ENCODE data around the gene RASGRF2.

RASGRF2 gene, protein sequence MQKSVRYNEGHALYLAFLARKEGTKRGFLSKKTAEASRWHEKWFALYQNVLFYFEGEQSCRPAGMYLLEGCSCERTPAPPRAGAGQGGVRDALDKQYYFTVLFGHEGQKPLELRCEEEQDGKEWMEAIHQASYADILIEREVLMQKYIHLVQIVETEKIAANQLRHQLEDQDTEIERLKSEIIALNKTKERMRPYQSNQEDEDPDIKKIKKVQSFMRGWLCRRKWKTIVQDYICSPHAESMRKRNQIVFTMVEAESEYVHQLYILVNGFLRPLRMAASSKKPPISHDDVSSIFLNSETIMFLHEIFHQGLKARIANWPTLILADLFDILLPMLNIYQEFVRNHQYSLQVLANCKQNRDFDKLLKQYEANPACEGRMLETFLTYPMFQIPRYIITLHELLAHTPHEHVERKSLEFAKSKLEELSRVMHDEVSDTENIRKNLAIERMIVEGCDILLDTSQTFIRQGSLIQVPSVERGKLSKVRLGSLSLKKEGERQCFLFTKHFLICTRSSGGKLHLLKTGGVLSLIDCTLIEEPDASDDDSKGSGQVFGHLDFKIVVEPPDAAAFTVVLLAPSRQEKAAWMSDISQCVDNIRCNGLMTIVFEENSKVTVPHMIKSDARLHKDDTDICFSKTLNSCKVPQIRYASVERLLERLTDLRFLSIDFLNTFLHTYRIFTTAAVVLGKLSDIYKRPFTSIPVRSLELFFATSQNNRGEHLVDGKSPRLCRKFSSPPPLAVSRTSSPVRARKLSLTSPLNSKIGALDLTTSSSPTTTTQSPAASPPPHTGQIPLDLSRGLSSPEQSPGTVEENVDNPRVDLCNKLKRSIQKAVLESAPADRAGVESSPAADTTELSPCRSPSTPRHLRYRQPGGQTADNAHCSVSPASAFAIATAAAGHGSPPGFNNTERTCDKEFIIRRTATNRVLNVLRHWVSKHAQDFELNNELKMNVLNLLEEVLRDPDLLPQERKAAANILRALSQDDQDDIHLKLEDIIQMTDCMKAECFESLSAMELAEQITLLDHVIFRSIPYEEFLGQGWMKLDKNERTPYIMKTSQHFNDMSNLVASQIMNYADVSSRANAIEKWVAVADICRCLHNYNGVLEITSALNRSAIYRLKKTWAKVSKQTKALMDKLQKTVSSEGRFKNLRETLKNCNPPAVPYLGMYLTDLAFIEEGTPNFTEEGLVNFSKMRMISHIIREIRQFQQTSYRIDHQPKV (N-terminal part only)

DNA sequence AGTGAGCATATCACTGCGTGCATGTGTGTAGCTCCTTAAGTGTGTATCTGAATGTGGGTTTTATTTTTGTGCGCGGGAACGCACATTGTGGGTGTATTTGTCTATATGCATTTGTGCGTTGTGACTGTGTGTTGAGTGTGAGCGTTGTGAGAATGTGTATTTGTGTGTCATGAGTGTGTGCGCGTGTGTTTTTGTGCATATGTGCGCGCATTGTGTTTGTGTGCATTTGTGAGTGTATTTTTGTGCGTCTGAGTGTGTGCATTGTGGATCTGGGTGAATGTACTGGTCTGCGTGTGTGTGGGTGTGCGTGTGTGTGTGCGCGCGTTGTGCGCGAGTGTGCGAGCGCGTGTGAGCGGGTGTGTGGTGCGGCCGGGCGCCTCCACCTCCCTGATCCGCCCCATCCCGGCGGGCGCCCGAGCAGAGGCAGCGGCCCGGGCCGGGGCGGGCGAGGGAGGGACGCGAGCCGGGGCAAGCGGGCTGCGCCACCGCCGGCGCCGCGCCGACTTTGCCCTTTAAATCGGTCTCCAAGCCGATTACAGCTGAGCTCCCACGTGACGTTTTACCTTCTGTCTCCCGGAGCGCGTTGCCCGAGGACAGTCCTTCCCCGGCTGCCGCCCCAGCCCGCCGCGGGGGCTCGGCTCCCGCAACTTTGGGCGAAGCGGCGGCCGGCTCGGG is at the start of gene RASGRF2:
Gene RASGRF2 (plus strand): TSS at position 596 of the 675 bp plus-strand sequence. CDS start 376 bp downstream, outside the sequence.
- DNase-seq (ENCODE audit: low read depth), result no peak
- TF ChIP-seq POLR2A (IDR thresholded peaks at IDR 0.05; ENCODE audit: extremely low read depth, insufficient read length), result no peak
- TF ChIP-seq, protein P1, sequence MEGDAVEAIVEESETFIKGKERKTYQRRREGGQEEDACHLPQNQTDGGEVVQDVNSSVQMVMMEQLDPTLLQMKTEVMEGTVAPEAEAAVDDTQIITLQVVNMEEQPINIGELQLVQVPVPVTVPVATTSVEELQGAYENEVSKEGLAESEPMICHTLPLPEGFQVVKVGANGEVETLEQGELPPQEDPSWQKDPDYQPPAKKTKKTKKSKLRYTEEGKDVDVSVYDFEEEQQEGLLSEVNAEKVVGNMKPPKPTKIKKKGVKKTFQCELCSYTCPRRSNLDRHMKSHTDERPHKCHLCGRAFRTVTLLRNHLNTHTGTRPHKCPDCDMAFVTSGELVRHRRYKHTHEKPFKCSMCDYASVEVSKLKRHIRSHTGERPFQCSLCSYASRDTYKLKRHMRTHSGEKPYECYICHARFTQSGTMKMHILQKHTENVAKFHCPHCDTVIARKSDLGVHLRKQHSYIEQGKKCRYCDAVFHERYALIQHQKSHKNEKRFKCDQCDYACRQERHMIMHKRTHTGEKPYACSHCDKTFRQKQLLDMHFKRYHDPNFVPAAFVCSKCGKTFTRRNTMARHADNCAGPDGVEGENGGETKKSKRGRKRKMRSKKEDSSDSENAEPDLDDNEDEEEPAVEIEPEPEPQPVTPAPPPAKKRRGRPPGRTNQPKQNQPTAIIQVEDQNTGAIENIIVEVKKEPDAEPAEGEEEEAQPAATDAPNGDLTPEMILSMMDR (IDR thresholded peaks at IDR 0.05; ENCODE audit: low read depth, low read length), result no peak
- no peak for TF ChIP-seq MYC (IDR thresholded peaks at IDR 0.05; ENCODE audit: low read depth, low read length)
- TF ChIP-seq, protein P2, sequence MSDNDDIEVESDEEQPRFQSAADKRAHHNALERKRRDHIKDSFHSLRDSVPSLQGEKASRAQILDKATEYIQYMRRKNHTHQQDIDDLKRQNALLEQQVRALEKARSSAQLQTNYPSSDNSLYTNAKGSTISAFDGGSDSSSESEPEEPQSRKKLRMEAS (IDR thresholded peaks at IDR 0.05; ENCODE audit: low read depth, low read length), result no peak
- H3K4me3 ChIP-seq (ENCODE audit: low read depth, low read length), result no peak within 1 kb of the TSS

DNA sequence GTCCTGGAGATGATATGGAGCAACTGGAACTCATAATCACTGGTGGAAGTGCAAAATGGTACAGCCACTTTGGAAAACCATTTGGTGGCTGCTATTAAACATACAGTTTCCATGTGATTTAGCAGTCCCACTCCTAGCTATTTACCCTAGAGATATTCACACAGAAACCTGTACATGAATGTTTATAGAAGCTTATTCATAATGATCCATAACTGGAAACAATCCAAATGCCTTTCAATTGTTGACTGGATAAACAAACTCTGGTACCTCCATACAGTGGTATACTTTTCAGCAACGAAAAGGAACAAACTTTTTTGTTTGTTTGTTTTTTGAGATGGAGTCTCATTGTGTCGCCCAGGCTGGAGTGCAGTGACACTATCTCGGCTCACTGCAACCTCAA is 47.7 kb upstream of the RASGRF2 start:
- TF ChIP-seq MYC (IDR thresholded peaks at IDR 0.05; ENCODE audit: low read depth, low read length), result no peak
- TF ChIP-seq, protein P2 (IDR thresholded peaks at IDR 0.05; ENCODE audit: low read depth, low read length), result no peak
- TF ChIP-seq, protein P1 (IDR thresholded peaks at IDR 0.05; ENCODE audit: low read depth, low read length), result no peak
- no peak for TF ChIP-seq POLR2A (IDR thresholded peaks at IDR 0.05; ENCODE audit: extremely low read depth, insufficient read length)
- no peak overlapping the region for H3K4me3 ChIP-seq (ENCODE audit: low read depth, low read length)
- DNase-seq (ENCODE audit: low read depth), result no peak

DNA sequence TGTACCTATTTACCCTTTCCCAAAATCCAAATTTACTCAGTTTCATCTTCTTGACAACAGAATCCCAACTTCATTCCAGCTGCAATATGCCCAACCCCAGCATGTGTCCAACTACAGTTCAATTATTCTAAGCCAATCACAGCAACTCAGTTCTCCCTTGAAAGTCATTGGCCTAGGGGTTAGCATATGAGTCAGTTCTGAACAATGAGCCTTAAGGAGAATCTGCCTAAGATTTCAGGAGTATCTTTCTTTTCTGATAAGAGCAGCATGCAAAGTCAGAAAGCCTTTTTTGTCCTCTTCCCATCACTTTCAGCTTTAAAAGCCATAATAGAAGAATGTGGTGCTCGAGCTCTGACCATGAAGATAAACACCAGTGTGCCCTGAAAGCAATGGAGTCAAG is 44.4 kb upstream of the RASGRF2 start:
- DNase-seq (ENCODE audit: low read depth), result no peak
- H3K4me3 ChIP-seq (ENCODE audit: low read depth, low read length), result no peak overlapping the region
- no peak for TF ChIP-seq MYC (IDR thresholded peaks at IDR 0.05; ENCODE audit: low read depth, low read length)
- TF ChIP-seq, protein P1 (IDR thresholded peaks at IDR 0.05; ENCODE audit: low read depth, low read length), result no peak
- no peak for TF ChIP-seq POLR2A (IDR thresholded peaks at IDR 0.05; ENCODE audit: extremely low read depth, insufficient read length)
- TF ChIP-seq, protein P2 (IDR thresholded peaks at IDR 0.05; ENCODE audit: low read depth, low read length), result no peak

DNA sequence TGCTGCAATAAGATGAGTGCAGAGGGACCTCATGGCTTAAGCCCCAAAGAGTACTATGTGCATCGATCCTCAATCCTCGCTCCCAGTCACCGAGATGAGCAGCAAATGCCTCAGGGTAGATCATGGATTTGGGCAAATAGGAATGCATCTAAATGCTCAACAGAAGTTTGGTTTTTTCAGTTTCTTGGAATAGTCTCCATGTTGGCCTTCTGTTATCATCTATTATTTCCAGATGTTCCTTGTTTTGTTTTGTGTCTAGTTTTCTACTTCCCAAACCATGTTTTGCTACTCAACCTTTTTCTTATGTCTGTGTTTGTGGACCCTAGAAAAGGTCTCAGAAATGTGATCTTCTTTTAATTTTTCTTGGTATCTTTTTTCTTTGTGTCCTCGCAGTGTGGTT is 43.5 kb upstream of the RASGRF2 start:
- TF ChIP-seq MYC (IDR thresholded peaks at IDR 0.05; ENCODE audit: low read depth, low read length), result no peak
- TF ChIP-seq, protein P1 (IDR thresholded peaks at IDR 0.05; ENCODE audit: low read depth, low read length), result no peak
- TF ChIP-seq, protein P2 (IDR thresholded peaks at IDR 0.05; ENCODE audit: low read depth, low read length), result no peak
- TF ChIP-seq POLR2A (IDR thresholded peaks at IDR 0.05; ENCODE audit: extremely low read depth, insufficient read length), result no peak
- H3K4me3 ChIP-seq (ENCODE audit: low read depth, low read length), result no peak overlapping the region
- no peak for DNase-seq (ENCODE audit: low read depth)

DNA sequence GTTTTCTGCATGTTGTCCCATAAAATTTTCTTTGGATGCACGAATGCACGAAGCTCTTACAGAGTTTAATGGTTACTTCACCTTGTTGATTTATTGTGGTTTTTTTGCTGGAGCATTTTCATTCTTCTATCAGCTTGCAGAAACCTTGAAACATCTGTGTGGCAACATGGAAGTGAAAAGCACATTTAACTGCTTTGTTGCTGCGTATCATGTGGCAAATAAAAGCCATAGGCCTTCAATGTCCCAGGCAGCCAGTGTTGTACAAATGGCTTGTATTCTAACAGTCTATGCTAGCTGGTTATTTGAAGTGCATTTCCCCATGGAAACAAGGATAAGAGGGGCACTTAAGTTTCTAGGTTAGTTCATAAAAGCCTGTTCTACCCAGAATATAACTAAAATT is 42.5 kb upstream of the RASGRF2 start:
- no peak for TF ChIP-seq POLR2A (IDR thresholded peaks at IDR 0.05; ENCODE audit: extremely low read depth, insufficient read length)
- no peak for TF ChIP-seq MYC (IDR thresholded peaks at IDR 0.05; ENCODE audit: low read depth, low read length)
- TF ChIP-seq, protein P1 (IDR thresholded peaks at IDR 0.05; ENCODE audit: low read depth, low read length), result no peak
- TF ChIP-seq, protein P2 (IDR thresholded peaks at IDR 0.05; ENCODE audit: low read depth, low read length), result no peak
- no peak for DNase-seq (ENCODE audit: low read depth)
- H3K4me3 ChIP-seq (ENCODE audit: low read depth, low read length), result no peak overlapping the region
